ENCODE measurements around the gene TESK1.

- TF ChIP-seq, protein P1, sequence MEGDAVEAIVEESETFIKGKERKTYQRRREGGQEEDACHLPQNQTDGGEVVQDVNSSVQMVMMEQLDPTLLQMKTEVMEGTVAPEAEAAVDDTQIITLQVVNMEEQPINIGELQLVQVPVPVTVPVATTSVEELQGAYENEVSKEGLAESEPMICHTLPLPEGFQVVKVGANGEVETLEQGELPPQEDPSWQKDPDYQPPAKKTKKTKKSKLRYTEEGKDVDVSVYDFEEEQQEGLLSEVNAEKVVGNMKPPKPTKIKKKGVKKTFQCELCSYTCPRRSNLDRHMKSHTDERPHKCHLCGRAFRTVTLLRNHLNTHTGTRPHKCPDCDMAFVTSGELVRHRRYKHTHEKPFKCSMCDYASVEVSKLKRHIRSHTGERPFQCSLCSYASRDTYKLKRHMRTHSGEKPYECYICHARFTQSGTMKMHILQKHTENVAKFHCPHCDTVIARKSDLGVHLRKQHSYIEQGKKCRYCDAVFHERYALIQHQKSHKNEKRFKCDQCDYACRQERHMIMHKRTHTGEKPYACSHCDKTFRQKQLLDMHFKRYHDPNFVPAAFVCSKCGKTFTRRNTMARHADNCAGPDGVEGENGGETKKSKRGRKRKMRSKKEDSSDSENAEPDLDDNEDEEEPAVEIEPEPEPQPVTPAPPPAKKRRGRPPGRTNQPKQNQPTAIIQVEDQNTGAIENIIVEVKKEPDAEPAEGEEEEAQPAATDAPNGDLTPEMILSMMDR (IDR thresholded peaks at IDR 0.05) = no peak
- TF ChIP-seq POLR2A (IDR thresholded peaks at IDR 0.05) (no peak), POLR2AphosphoS5 (IDR thresholded peaks at IDR 0.05) (no peak), EP300 (IDR thresholded peaks at IDR 0.05) (no peak)
Observed at GRCh38 chr9:35559792-35560530, 45.1 kb upstream of the TESK1 start.

Data from upper lobe of left lung (tissue), 4 donors.